Cardiac fibroblast (primary cell): ENCODE data around the gene TWSG1.
A peak's percentile ranks its signal among the peaks of the same experiment; 100 is the strongest.
"Not testable (repeated sequence)": the region's sequence is repeated elsewhere in the genome, so short reads cannot be mapped to it uniquely, and the experiment has no call there.

Source experiments
- DNase-seq, 2 donors: peaks; one replicate each; pipeline versions ENCODE4 v3.0.0 to v3.0.0-alpha.2; 2010; ENCODE audit warnings: low read depth in 2 of 2
- H3K4me3 ChIP-seq, 2 donors: replicated peaks in 1 of 2; 1 replicate in 1 of 2; 2 replicates in 1 of 2; pipeline ENCODE4 v1.5.1; 2011; ENCODE audit warnings: low read depth in 2 of 2, low read length in 2 of 2, mild to moderate bottlenecking in 2 of 2, moderate library complexity in 1 of 2
- CTCF ChIP-seq: IDR thresholded peaks from one replicate; pipeline ENCODE4 v1.5.1; 2011; ENCODE audit warnings: low read depth, mild to moderate bottlenecking, low read length, inconsistent platforms

TWSG1 gene

GRCh38 chr18:9419956-9420631 is 85.5 kb downstream of the TWSG1 start:
- peak in 1 of 2 donors; percentile 33 for DNase-seq
- no peak overlapping the region for H3K4me3 ChIP-seq
- no peak for TF ChIP-seq CTCF

GRCh38 chr18:9421096-9421900 is 86.7 kb downstream of the TWSG1 start:
- DNase-seq, result no peak
- TF ChIP-seq CTCF, result no peak

GRCh38 chr18:9421901-9422327 is 87.3 kb downstream of the TWSG1 start:
- DNase-seq, result no peak
- no peak overlapping the region for H3K4me3 ChIP-seq
- no peak for TF ChIP-seq CTCF

More at GRCh38 chr18:9421096-9421900, 86.7 kb downstream of the TWSG1 start:
- H3K4me3 ChIP-seq, result no peak overlapping the region

GRCh38 chr18:9422816-9423519 is 88.4 kb downstream of the TWSG1 start:
- no peak for DNase-seq
- no peak overlapping the region for H3K4me3 ChIP-seq
- TF ChIP-seq CTCF, result no peak

GRCh38 chr18:9423648-9424047 is 89.1 kb downstream of the TWSG1 start:
- DNase-seq, H3K4me3 ChIP-seq: not testable (repeated sequence)

- H3K4me3 ChIP-seq, DNase-seq: not testable (repeated sequence)
Measured at GRCh38 chr18:9424235-9424634, 89.7 kb downstream of the TWSG1 start.

GRCh38 chr18:9426753-9427152 is 92.2 kb downstream of the TWSG1 start:
- DNase-seq, result no peak
- H3K4me3 ChIP-seq, result no peak overlapping the region
- TF ChIP-seq CTCF, result no peak
